CD8-positive, alpha-beta memory T cell (primary cell): Measurements from ENCODE around the gene PIP4K2B. TPM values are rescaled to one million over a fixed set of nuclear protein-coding genes. Genes with fewer than 3 reads are reported as not detected.
A peak's percentile ranks its signal among the peaks of the same experiment; 100 is the strongest.

Experiments
- CTCF ChIA-PET: fragments of 350-600 bp; sonication (Branson Sonifier 250); formaldehyde crosslinking; loops from one replicate; lab custom pipeline; 2021; ENCODE audit warnings: antibody characterized with exemption; lab: Charles Lee
- POLR2A ChIA-PET: fragments of 350-600 bp; sonication (Branson Sonifier 250); formaldehyde crosslinking; loops from one replicate; lab custom pipeline; 2021; ENCODE audit warnings: antibody characterized with exemption; lab: Charles Lee
- DNase-seq, 5 donors: peaks; one replicate each; pipeline versions ENCODE4 v3.0.0 to v3.0.0-alpha.2; 2020 to 2022; ENCODE audit warnings: mixed read lengths in 1 of 5
- H3K27ac ChIP-seq: one replicate; pipeline ENCODE4 v1.7.0; 2013; ENCODE audit warnings: low read depth, mild to moderate bottlenecking, low read length, moderate library complexity
- H3K27me3 ChIP-seq: 2 replicates; pipeline ENCODE4 v1.7.0; 2013; ENCODE audit warnings: low read length, mild to moderate bottlenecking; ENCODE audit not compliant: insufficient read depth, poor library complexity, severe bottlenecking
- H3K36me3 ChIP-seq: 2 replicates; pipeline ENCODE4 v1.7.0; 2013; ENCODE audit warnings: mild to moderate bottlenecking, low read length, moderate library complexity; ENCODE audit not compliant: insufficient read depth
- H3K4me1 ChIP-seq: 2 replicates; pipeline ENCODE4 v1.7.0; 2013; ENCODE audit warnings: mild to moderate bottlenecking, low read length, moderate library complexity; ENCODE audit not compliant: insufficient read depth
- H3K4me3 ChIP-seq: 2 replicates; pipeline ENCODE4 v1.7.0; 2013; ENCODE audit warnings: mild to moderate bottlenecking, low read length
- H3K9me3 ChIP-seq: 2 replicates; pipeline ENCODE4 v1.7.0; 2013; ENCODE audit warnings: mild to moderate bottlenecking, low read length
- H3K27ac Mint-ChIP-seq, 8 donors: one replicate each; pipeline ENCODE4 v1.8.0; 2020 to 2021; ENCODE audit warnings: mixed read lengths in 8 of 8, mild to moderate bottlenecking in 6 of 8, inconsistent platforms in 3 of 8, moderate library complexity in 3 of 8
- H3K27me3 Mint-ChIP-seq, 2 donors: one replicate each; pipeline ENCODE4 v1.8.0; 2020 to 2021; ENCODE audit warnings: mixed read lengths in 2 of 2, mild to moderate bottlenecking in 1 of 2, moderate library complexity in 1 of 2
- H3K36me3 Mint-ChIP-seq, 3 donors: one replicate each; pipeline ENCODE4 v1.8.0; 2020 to 2021; ENCODE audit warnings: mixed read lengths in 3 of 3, inconsistent platforms in 1 of 3, mild to moderate bottlenecking in 1 of 3
- H3K4me1 Mint-ChIP-seq, 3 donors: one replicate each; pipeline ENCODE4 v1.8.0; 2020 to 2021; ENCODE audit warnings: mixed read lengths in 3 of 3, inconsistent platforms in 1 of 3, mild to moderate bottlenecking in 1 of 3
- H3K4me3 Mint-ChIP-seq, 7 donors: one replicate each; pipeline ENCODE4 v1.8.0; 2020 to 2021; ENCODE audit warnings: mixed read lengths in 7 of 7, mild to moderate bottlenecking in 6 of 7, moderate library complexity in 4 of 7, inconsistent platforms in 2 of 7
- H3K9me3 Mint-ChIP-seq, 5 donors: one replicate each; pipeline ENCODE4 v1.8.0; 2020 to 2022; ENCODE audit warnings: mixed read lengths in 5 of 5, mild to moderate bottlenecking in 3 of 5, moderate library complexity in 2 of 5, inconsistent platforms in 1 of 5
- polyA plus RNA-seq: library from polyadenylated mRNA; unstranded; fragments of 300-500 nt; fragmentation: Illumina TruSeq; gene quantifications from one replicate; pipeline ENCODE4 v1.2.3, GENCODE V29; 2021
- total RNA-seq, 2 experiments: library from RNA; stranded (reverse); gene quantifications; one replicate each; pipeline ENCODE4 v1.2.3, GENCODE V29; 2021

PIP4K2B gene
- total and polyA plus RNA-seq, 3 experiments from 2014 or later: 17.4 to 44.6 (median 43.4) TPM

DNA sequence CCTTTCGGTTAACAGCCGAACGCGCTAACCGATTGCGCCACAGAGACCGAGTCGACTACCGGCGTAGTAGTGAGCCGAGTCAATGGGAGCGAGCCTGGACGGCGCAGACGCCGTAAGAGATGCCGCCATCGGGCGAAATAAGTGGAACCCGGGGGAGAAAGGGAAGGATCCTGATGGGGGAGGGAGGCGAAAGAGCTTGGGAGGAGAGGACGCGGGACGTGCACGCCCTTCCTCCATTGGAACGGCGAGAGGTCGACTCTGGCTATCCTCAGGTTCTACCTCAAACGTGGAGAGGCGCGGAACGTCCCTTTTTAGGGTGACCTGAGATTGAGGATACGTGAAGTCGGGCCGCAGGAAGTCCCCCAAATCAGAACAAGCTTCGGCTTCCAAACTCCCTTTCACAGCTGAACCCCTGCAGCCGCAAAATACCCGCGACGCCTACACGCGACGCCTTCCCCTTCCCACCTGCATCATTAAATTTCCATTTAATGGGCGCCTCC lies 47.5 kb downstream of the PIP4K2B start:
- peak; percentile 66 to 89 (median 82) for DNase-seq
- peak overlapping the region; percentile 88 to 100 (median 98) for H3K4me3 Mint-ChIP-seq
- peaks cover 57% of the 10 kb centered on the region for H3K4me1 ChIP-seq
- ChIA-PET CTCF (interaction anchor here (0.7 to 2.5 kb wide), 5 partner anchors 16 to 193 kb away, joined by 3 to 15 read pairs (median 4); partner anchors contain the start of gene EPOP), POLR2A (interaction anchor here (0.5 to 2.3 kb wide), 8 partner anchors 9 to 193 kb away, joined by 3 to 10 read pairs (median 4); partner anchors contain the start of gene MLLT6)
- peaks cover 33% of the 10 kb centered on the region for H3K27me3 ChIP-seq
- peak overlapping the region; percentile 89 to 99 (median 97) for H3K27ac Mint-ChIP-seq
- peaks cover 47 to 73% (median 52%) of the 10 kb centered on the region in 3 donors for H3K4me1 Mint-ChIP-seq
- peak overlapping the region; percentile 91 for H3K27ac ChIP-seq
- no peaks in the 10 kb centered on the region for H3K9me3 ChIP-seq
- H3K27me3 Mint-ChIP-seq: peaks cover 25 to 31% of the 10 kb centered on the region in 2 donors
- H3K4me3 ChIP-seq: peak overlapping the region; percentile 98
- peaks cover 3 to 35% (median 7%) of the 10 kb centered on the region in 3 donors for H3K36me3 Mint-ChIP-seq
- peaks cover 0 to 3% (median 0%) of the 10 kb centered on the region in 5 donors for H3K9me3 Mint-ChIP-seq
- peaks cover 17% of the 10 kb centered on the region for H3K36me3 ChIP-seq

GRCh38 chr17:38751144-38751807 lies 48.1 kb downstream of the PIP4K2B start:
- H3K4me3 ChIP-seq: peak overlapping the region; percentile 98
- H3K36me3 ChIP-seq: peaks cover 14% of the 10 kb centered on the region
- Mint-ChIP-seq H3K27ac (peak overlapping the region in 7 of 8 donors; percentile 89 to 99 (median 97)), H3K9me3 (peaks cover 0 to 3% (median 0%) of the 10 kb centered on the region in 5 donors), H3K4me3 (peak overlapping the region; percentile 88 to 100 (median 98)), H3K27me3 (peaks cover 31 to 36% of the 10 kb centered on the region in 2 donors), H3K36me3 (peaks cover 3 to 32% (median 7%) of the 10 kb centered on the region in 3 donors), H3K4me1 (peaks cover 52 to 78% (median 55%) of the 10 kb centered on the region in 3 donors)
- H3K27ac ChIP-seq: peak overlapping the region; percentile 91
- no peak for DNase-seq
- CTCF ChIA-PET: interaction anchor here (0.7 to 2.5 kb wide), 6 partner anchors 11 to 193 kb away, joined by 3 to 15 read pairs (median 4); partner anchors contain the start of gene EPOP
- POLR2A ChIA-PET: interaction anchor here (0.6 to 2.3 kb wide), 7 partner anchors 8 to 193 kb away, joined by 3 to 10 read pairs (median 4); no protein-coding TSS in a partner anchor
- H3K9me3 ChIP-seq: no peaks in the 10 kb centered on the region
- H3K27me3 ChIP-seq: peaks cover 39% of the 10 kb centered on the region
- H3K4me1 ChIP-seq: peaks cover 61% of the 10 kb centered on the region

- H3K27ac ChIP-seq: peak overlapping the region; percentile 91
- peaks cover 3 to 24% (median 7%) of the 10 kb centered on the region in 3 donors for H3K36me3 Mint-ChIP-seq
Observed at GRCh38 chr17:38750312-38751121, 48.8 kb downstream of the PIP4K2B start.

GRCh38 chr17:38750044-38750311 lies 49.4 kb downstream of the PIP4K2B start:
- Histone ChIP-seq H3K4me1 (peaks cover 61% of the 10 kb centered on the region), H3K36me3 (peaks cover 5% of the 10 kb centered on the region), H3K9me3 (no peaks in the 10 kb centered on the region), H3K27ac (no peak overlapping the region), H3K27me3 (peaks cover 39% of the 10 kb centered on the region), H3K4me3 (peak overlapping the region; percentile 47)
- Mint-ChIP-seq H3K9me3 (peaks cover 0 to 3% (median 0%) of the 10 kb centered on the region in 5 donors), H3K4me1 (peaks cover 49 to 73% (median 55%) of the 10 kb centered on the region in 3 donors), H3K27ac (peak overlapping the region in 1 of 8 donors; percentile 27), H3K27me3 (peaks cover 39 to 48% of the 10 kb centered on the region in 2 donors), H3K4me3 (peak overlapping the region in 6 of 7 donors; percentile 73 to 100 (median 96)), H3K36me3 (peaks cover 3 to 22% (median 7%) of the 10 kb centered on the region in 3 donors)
- DNase-seq: no peak
- ChIA-PET POLR2A (no interaction called here), CTCF (no interaction called here)

More at GRCh38 chr17:38750312-38751121, 48.8 kb downstream of the PIP4K2B start:
- H3K27me3 ChIP-seq: peaks cover 39% of the 10 kb centered on the region
- H3K9me3 ChIP-seq: no peaks in the 10 kb centered on the region
- peaks cover 7% of the 10 kb centered on the region for H3K36me3 ChIP-seq
- ChIA-PET POLR2A (interaction anchor here (0.6 to 2.3 kb wide), 3 partner anchors 16 to 192 kb away, joined by 3 to 10 read pairs (median 3); no protein-coding TSS in a partner anchor), CTCF (interaction anchor here (1.8 to 2.5 kb wide), 2 partner anchors 15 to 19 kb away, joined by 4 to 15 read pairs; no protein-coding TSS in a partner anchor)
- Mint-ChIP-seq H3K4me3 (peak overlapping the region; percentile 88 to 100 (median 98)), H3K27ac (peak overlapping the region in 6 of 8 donors; percentile 10 to 93 (median 44)), H3K27me3 (peaks cover 38 to 44% of the 10 kb centered on the region in 2 donors), H3K9me3 (peaks cover 0 to 3% (median 0%) of the 10 kb centered on the region in 5 donors), H3K4me1 (peaks cover 49 to 73% (median 55%) of the 10 kb centered on the region in 3 donors)
- peak in 1 of 5 donors; percentile 24 for DNase-seq
- H3K4me3 ChIP-seq: peak overlapping the region; percentile 98
- peaks cover 61% of the 10 kb centered on the region for H3K4me1 ChIP-seq

- Mint-ChIP-seq H3K4me3 (peak overlapping the region; percentile 56 to 100 (median 93)), H3K4me1 (peaks cover 47 to 69% (median 52%) of the 10 kb centered on the region in 3 donors), H3K9me3 (peaks cover 0 to 3% (median 0%) of the 10 kb centered on the region in 5 donors), H3K27ac (peak overlapping the region in 1 of 8 donors; percentile 27), H3K36me3 (peaks cover 3 to 18% (median 4%) of the 10 kb centered on the region in 3 donors), H3K27me3 (peaks cover 43 to 54% of the 10 kb centered on the region in 2 donors)
- H3K4me1 ChIP-seq: peaks cover 57% of the 10 kb centered on the region
- H3K4me3 ChIP-seq: peak overlapping the region; percentile 47
- CTCF ChIA-PET: no interaction called here
- H3K9me3 ChIP-seq: no peaks in the 10 kb centered on the region
- H3K36me3 ChIP-seq: no peaks in the 10 kb centered on the region
- H3K27ac ChIP-seq: no peak overlapping the region
- POLR2A ChIA-PET: interaction anchor here (0.8 kb wide), 1 partner anchor 18 kb away, joined by 5 read pairs; no protein-coding TSS in a partner anchor
- H3K27me3 ChIP-seq: peaks cover 39% of the 10 kb centered on the region
- DNase-seq: peak in 1 of 5 donors; percentile 23
Observed at GRCh38 chr17:38749223-38750043, 49.9 kb downstream of the PIP4K2B start.

GRCh38 chr17:38748892-38749222 lies 50.5 kb downstream of the PIP4K2B start:
- H3K27ac Mint-ChIP-seq: no peak overlapping the region
- peaks cover 3 to 15% (median 4%) of the 10 kb centered on the region in 3 donors for H3K36me3 Mint-ChIP-seq
- H3K4me1 Mint-ChIP-seq: peaks cover 45 to 65% (median 48%) of the 10 kb centered on the region in 3 donors
- H3K4me3 ChIP-seq: peak overlapping the region; percentile 47
- no peaks in the 10 kb centered on the region for H3K36me3 ChIP-seq
- DNase-seq: no peak
- ChIA-PET POLR2A (interaction anchor here (0.8 kb wide), 1 partner anchor 17 kb away, joined by 5 read pairs; no protein-coding TSS in a partner anchor), CTCF (no interaction called here)
- peak overlapping the region in 4 of 7 donors; percentile 56 to 98 (median 79) for H3K4me3 Mint-ChIP-seq
- peaks cover 52% of the 10 kb centered on the region for H3K4me1 ChIP-seq
- H3K27me3 ChIP-seq: peaks cover 39% of the 10 kb centered on the region
- peaks cover 0 to 3% (median 0%) of the 10 kb centered on the region in 5 donors for H3K9me3 Mint-ChIP-seq
- peaks cover 47 to 55% of the 10 kb centered on the region in 2 donors for H3K27me3 Mint-ChIP-seq
- H3K27ac ChIP-seq: no peak overlapping the region
- H3K9me3 ChIP-seq: no peaks in the 10 kb centered on the region
